ENCODE data around the gene MSX1.

The MSX1 gene

DNA sequence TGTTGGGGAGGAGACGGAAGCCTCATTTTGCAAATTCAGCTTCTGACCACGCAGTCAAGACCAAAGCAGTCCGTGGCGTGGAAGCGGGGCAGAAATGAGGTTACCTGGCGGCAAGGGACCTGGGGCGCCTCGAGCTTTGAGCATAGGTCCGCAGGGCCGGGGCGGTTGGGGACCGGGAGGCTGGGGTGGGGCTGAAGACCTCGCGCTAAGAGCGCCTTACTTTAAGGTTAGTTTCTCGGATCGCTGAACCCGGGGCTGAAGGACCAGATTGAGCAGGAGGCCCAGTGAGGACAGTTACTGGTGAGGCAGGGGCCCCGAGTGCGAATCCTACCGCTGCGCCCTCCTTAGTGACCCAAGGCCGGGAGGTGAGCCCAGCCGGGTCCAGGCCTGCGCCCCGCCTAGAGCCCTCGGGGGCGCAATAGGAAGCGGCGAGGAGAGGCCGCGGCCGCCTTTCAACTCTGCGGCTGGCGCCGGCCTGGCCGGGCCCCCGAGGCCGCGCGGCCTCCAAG lies 7.5 kb downstream of the MSX1 start:
- TF ChIP-seq, protein P1, sequence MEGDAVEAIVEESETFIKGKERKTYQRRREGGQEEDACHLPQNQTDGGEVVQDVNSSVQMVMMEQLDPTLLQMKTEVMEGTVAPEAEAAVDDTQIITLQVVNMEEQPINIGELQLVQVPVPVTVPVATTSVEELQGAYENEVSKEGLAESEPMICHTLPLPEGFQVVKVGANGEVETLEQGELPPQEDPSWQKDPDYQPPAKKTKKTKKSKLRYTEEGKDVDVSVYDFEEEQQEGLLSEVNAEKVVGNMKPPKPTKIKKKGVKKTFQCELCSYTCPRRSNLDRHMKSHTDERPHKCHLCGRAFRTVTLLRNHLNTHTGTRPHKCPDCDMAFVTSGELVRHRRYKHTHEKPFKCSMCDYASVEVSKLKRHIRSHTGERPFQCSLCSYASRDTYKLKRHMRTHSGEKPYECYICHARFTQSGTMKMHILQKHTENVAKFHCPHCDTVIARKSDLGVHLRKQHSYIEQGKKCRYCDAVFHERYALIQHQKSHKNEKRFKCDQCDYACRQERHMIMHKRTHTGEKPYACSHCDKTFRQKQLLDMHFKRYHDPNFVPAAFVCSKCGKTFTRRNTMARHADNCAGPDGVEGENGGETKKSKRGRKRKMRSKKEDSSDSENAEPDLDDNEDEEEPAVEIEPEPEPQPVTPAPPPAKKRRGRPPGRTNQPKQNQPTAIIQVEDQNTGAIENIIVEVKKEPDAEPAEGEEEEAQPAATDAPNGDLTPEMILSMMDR (IDR thresholded peaks at IDR 0.05) = no peak

DNA sequence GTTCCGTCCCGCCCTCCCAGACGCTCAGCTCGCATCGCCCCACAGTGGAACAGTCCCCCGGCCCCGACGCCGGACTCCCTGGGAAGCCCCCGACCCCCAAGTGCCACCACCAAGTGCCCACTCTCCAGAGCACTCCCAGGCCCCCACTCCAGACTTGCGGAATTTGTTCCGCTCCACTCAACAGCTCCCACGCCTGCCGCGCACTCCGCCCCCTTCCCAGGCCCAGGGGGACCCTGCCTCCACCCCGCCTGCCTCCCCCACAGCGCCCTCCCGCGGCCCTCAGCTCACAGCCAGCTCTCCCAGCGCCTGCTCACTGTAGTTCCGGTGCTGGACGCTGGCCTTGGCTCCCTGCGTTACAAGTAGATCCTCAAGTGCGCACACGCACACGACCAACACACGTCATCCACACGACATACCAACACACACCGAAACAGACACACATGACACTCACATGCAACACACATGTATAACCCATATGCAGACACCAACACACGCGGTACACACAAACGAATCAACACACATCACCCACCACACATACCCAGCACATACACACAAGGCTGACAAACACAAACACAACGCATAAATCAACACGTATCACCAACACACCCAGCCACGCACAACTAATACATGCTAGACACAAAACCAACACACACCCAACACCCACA lies 8.0 kb downstream of the MSX1 start:
- TF ChIP-seq, protein P1 (IDR thresholded peaks at IDR 0.05) = no peak

DNA sequence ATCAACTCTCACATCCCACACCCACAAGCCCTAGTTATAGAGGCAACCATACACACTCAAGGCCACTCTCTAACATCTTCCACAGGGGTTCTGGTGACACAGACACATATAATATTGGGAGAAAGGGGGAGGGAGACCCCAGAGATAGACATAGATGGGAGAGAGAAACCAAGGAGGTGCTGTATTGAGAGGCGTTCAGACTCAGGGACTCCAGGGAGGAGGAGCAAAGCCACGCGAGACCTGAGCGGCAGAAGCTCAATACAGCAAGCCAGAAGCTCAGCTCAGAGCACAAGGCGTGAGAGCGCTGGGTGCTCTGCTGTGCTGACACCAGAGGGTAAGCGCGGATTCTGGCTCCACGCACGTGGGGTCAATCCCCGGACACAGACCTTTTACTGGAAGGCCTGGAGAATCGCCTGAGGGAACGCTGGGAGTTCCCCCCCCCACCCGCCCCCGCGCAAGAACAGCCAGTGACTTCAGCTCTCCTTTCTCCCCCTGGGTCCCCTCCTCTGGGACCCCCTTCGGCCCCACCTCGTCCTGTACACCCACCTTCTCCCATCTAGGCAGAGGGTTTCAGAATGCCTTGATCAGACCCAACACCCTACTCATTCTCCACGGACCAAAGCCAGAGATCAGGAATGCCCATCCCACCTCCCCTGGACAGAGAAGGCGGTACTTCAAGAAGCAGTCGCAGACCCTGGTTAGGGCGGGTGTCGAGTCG lies 8.7 kb downstream of the MSX1 start:
- TF ChIP-seq, protein P1 (IDR thresholded peaks at IDR 0.05) = no peak

- TF ChIP-seq, protein P1 (IDR thresholded peaks at IDR 0.05) = no peak
These were observed 9.6 kb downstream of the MSX1 start for GRCh38 chr4:4868758-4869723.

GRCh38 chr4:4869731-4870571 lies 10.5 kb downstream of the MSX1 start:
- TF ChIP-seq, protein P1 (IDR thresholded peaks at IDR 0.05) = no peak

DNA sequence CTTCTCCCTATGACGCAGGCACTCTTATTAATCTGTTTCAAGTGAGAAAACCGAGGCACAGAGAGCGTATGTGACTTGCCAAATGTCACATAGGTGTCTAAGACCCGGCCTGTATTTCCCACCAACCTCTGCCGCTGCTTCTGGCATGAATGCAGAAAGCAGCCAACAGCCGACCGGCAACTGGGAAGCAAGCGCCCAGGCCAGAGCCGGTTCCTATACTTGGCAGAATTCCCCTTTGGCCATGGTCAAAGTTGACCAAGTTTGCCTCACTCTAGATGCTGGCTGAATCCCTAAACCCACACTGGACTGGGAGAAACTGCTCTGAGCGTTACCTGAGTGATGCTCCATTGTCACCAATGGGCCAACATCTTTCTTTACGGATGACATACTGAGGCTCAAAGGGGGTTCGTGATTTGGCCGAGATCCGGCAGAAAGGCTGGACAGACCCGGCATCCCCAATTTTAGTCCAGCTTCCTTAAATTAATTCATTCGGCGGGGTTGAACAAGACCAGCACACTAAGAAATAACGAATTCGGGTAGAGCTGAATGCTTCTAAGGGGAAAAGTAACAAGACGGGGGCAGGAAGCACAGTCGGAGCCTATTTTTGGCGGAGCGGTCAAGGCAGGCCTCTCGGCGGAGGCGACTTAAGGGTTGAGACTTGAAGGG lies 11.2 kb downstream of the MSX1 start:
- TF ChIP-seq, protein P1 (IDR thresholded peaks at IDR 0.05) = no peak

Data from LNCAP (cell line).